K562 (cell line): ENCODE data around the gene CCNYL1. TPM values are rescaled to one million over a fixed set of nuclear protein-coding genes. Genes with fewer than 3 reads are reported as not detected.

Experiments used
- ATAC-seq: fragments of 200-7000 bp; cut with Tn5 transposase; 3 replicates; pipeline ENCODE4 v1.9.1; 2020; ENCODE audit warnings: moderate library complexity
- BruUV-seq: library from RNA; stranded (reverse); fragments of 400-500 nt; replicated peaks from 2 replicates; lab custom pipeline; 2021; lab: Mats Ljungman, UMichigan
- CTCF ChIA-PET: fragments of 300-600 bp; formaldehyde crosslinking; extraction: SDS; loops from one replicate; lab custom pipeline; 2021; ENCODE audit warnings: low intra/inter-chr PET ratio; lab: Yijun Ruan, JAX
- POLR2A ChIA-PET: fragments of 300-600, 350-650 bp; sonication (Branson Sonifier 250); formaldehyde crosslinking; extraction: SDS; loops from one replicate; lab custom pipeline; 2021; ENCODE audit warnings: antibody characterized with exemption, inconsistent platforms; lab: Yijun Ruan, JAX
- DNase-seq, 4 experiments: peaks; one replicate each; pipeline versions ENCODE4 v3.0.0 to v3.0.0-alpha.2; 2011 to 2018; ENCODE audit warnings: low spot score in 3 of 4, mixed read lengths in 3 of 4; ENCODE audit errors: extremely low read depth in 1 of 4
- FAIRE-seq: peaks from 2 replicates; lab custom pipeline; 2011; peaks lifted over from hg19 to GRCh38; lab: Jason Lieb, UNC
- H2AFZ ChIP-seq: 2 replicates; pipeline ENCODE4 v1.6.0; 2011; ENCODE audit warnings: low read depth, low read length, control low read depth, inconsistent platforms
- H3K27ac ChIP-seq: fragments of 200-600 bp; 3 replicates; pipeline ENCODE4 v1.8.0; 2011; ENCODE audit warnings: low read depth, mild to moderate bottlenecking, control low read depth, inconsistent platforms, low read length, moderate library complexity, mixed read lengths; ENCODE audit errors: extremely low read depth
- H3K27me3 ChIP-seq, 2 experiments: fragments of 300-600 bp in 1 of 2; 2 replicates in 1 of 2; 3 replicates in 1 of 2; pipeline versions ENCODE4 v1.6.0 to v1.8.0; 2011; ENCODE audit warnings: inconsistent platforms in 2 of 2, low read length in 2 of 2, mild to moderate bottlenecking in 1 of 2, mixed read lengths in 1 of 2, moderate library complexity in 1 of 2; ENCODE audit not compliant: control insufficient read depth in 2 of 2, insufficient read depth in 2 of 2
- H3K36me3 ChIP-seq: fragments of 300-600 bp; 3 replicates; pipeline ENCODE4 v1.8.0; 2011; ENCODE audit warnings: mild to moderate bottlenecking, low read length, inconsistent platforms; ENCODE audit not compliant: control insufficient read depth, insufficient read depth
- H3K4me1 ChIP-seq, 2 experiments: fragments of 200-600 bp in 1 of 2; replicated peaks in 1 of 2; 2 replicates in 1 of 2; 3 replicates in 1 of 2; pipeline versions ENCODE4 v1.5.1 to v1.8.0; 2011; ENCODE audit warnings: inconsistent platforms in 2 of 2, low read length in 2 of 2, mild to moderate bottlenecking in 1 of 2, mixed read lengths in 1 of 2, moderate library complexity in 1 of 2; ENCODE audit not compliant: control insufficient read depth in 2 of 2, insufficient read depth in 2 of 2
- H3K4me2 ChIP-seq: 2 replicates; pipeline ENCODE4 v1.6.1; 2011; ENCODE audit warnings: low read length, control low read depth, inconsistent platforms, mixed read lengths; ENCODE audit not compliant: insufficient read depth
- H3K4me3 ChIP-seq: fragments of 200-600 bp; sonication (generic), shearing (Covaris generic); 2 replicates; pipeline ENCODE4 v1.5.1; 2016; ENCODE audit warnings: control low read depth, inconsistent platforms
- H3K79me2 ChIP-seq: fragments of 200-600 bp; 3 replicates; pipeline ENCODE4 v1.8.0; 2011; ENCODE audit warnings: low read length, inconsistent platforms; ENCODE audit not compliant: control insufficient read depth, insufficient read depth
- H3K9ac ChIP-seq, 2 experiments: 2 replicates each; pipeline versions ENCODE4 v1.6.0 to v1.6.1; 2011; ENCODE audit warnings: low read depth in 2 of 2, low read length in 2 of 2, control low read depth in 1 of 2, inconsistent platforms in 1 of 2, mild to moderate bottlenecking in 1 of 2, mixed read lengths in 1 of 2; ENCODE audit not compliant: insufficient read depth in 1 of 2
- H3K9me1 ChIP-seq: one replicate; pipeline ENCODE4 v1.6.0; 2011; ENCODE audit warnings: inconsistent platforms, mild to moderate bottlenecking, low read length, moderate library complexity; ENCODE audit not compliant: control insufficient read depth, insufficient read depth
- H3K9me3 ChIP-seq: replicated peaks from 2 replicates; pipeline ENCODE4 v1.5.1; 2011; ENCODE audit warnings: low read depth, low read length, inconsistent platforms; ENCODE audit not compliant: control insufficient read depth, insufficient read depth
- H4K20me1 ChIP-seq: replicated peaks from 2 replicates; pipeline ENCODE4 v1.6.1; 2011; ENCODE audit warnings: low read length, inconsistent platforms, mixed read lengths; ENCODE audit not compliant: control insufficient read depth, insufficient read depth
- GATA2 ChIP-seq: sonication (generic); formaldehyde crosslinking; IDR thresholded peaks from 2 replicates; pipeline ENCODE4 v1.4.0; 2020; ENCODE audit warnings: mild to moderate bottlenecking, missing genetic modification reagents
- HNRNPL ChIP-seq: fragments of 200-400 bp; formaldehyde crosslinking; IDR thresholded peaks from 2 replicates; pipeline ENCODE4 v1.6.1; 2017; ENCODE audit warnings: low read depth, mild to moderate bottlenecking, low read length
- L3MBTL2 ChIP-seq: fragments of 450-650 bp; IDR thresholded peaks from 2 replicates; pipeline ENCODE4 v1.6.1; 2016; ENCODE audit warnings: mild to moderate bottlenecking, moderate library complexity
- MAFF ChIP-seq: IDR thresholded peaks from 2 replicates; pipeline ENCODE4 v1.6.1; 2012; ENCODE audit warnings: low read length, improper control_type of control experiment
- ZBTB7A ChIP-seq: IDR thresholded peaks from 2 replicates; pipeline ENCODE4 v1.6.1; 2011; ENCODE audit warnings: low read depth, mild to moderate bottlenecking, low read length, moderate library complexity, borderline replicate concordance; ENCODE audit not compliant: control insufficient read depth
- ZNF511 ChIP-seq: sonication (generic); formaldehyde crosslinking; IDR thresholded peaks from 2 replicates; pipeline ENCODE4 v1.8.0; 2022; ENCODE audit warnings: mild to moderate bottlenecking, missing genetic modification reagents
- WGBS: fragments of 100-300 bp; shearing (Covaris generic); methylation state at CpG from one replicate; pipeline ENCODE4 v1.1.6; 2016; ENCODE audit warnings: low coverage, mixed read lengths; ENCODE audit not compliant: insufficient coverage; ENCODE audit errors: missing lambda C conversion rate; 5-methylcytosine and 5-hydroxymethylcytosine counted together
- in situ Hi-C: fragments of 300-500 bp; cut with MboI; formaldehyde crosslinking; loops from 4 replicates; pipeline ENCODE4 v1.15.0; 2018; ENCODE audit warnings: inconsistent platforms, mixed read lengths
- intact Hi-C: fragments of 100-400 bp; cut with micrococcal nuclease; formaldehyde crosslinking; loops from 2 replicates; pipeline ENCODE4 v1.14.2; 2022
- polyA plus RNA-seq, 8 experiments: library from polyadenylated mRNA; depleted of rRNA in 4 of 8; stranded (reverse) in 5 of 8; unstranded in 3 of 8; fragments of >200 nt; fragmentation: Nextera tagmentation in 2 of 8; fragmentation: Illumina TruSeq in 1 of 8; extraction: Ambion mirVana in 2 of 8; extraction: Trizol in 1 of 8; gene quantifications; 2 replicates each; pipeline versions ENCODE4 v1.2.1 to v1.2.3, GENCODE V29; 2011 to 2014; ENCODE audit warnings: inconsistent platforms in 1 of 8, missing spikeins in 1 of 8
- total RNA-seq, 7 experiments: library from RNA; depleted of rRNA in 6 of 7; stranded (reverse); fragments of >200 nt in 6 of 7; fragmentation: Illumina TruSeq in 2 of 7; extraction: Trizol in 2 of 7; gene quantifications; 2 replicates each; pipeline versions ENCODE4 v1.2.1 to v1.2.3, GENCODE V29; 2011 to 2021; ENCODE audit warnings: low replicate concordance in 1 of 7
- TF ChIP-seq, protein P1 (sequence below): sonication (generic); formaldehyde crosslinking; IDR thresholded peaks from 2 replicates; pipeline ENCODE4 v1.8.1; 2023; ENCODE audit warnings: mild to moderate bottlenecking, missing genetic modification reagents
- TF ChIP-seq, protein P2 (sequence below): fragments of 250-450 bp; sonication (Bioruptor Pico); IDR thresholded peaks from 2 replicates; pipeline ENCODE4 v1.4.0; 2020; ENCODE audit warnings: mild to moderate bottlenecking
- TF ChIP-seq, protein P3 (sequence below), 2 experiments: fragments of 450-650 bp; conservative IDR thresholded peaks; 2 replicates each; pipeline ENCODE4 v1.6.1; 2017; ENCODE audit warnings: mild to moderate bottlenecking in 2 of 2, moderate library complexity in 2 of 2

CCNYL1 gene
- total and polyA plus RNA-seq, 9 of the 15 experiments (the other 6 are each of a cell fraction or from before 2014, with no cell fraction given) = 1.9 to 7.5 (median 4.7) TPM

- TF ChIP-seq MAFF = no peak
- TF ChIP-seq HNRNPL = 0 out of 2 replicates have a peak, but pooled peaks have one; percentile 31
- TF ChIP-seq, protein P1, sequence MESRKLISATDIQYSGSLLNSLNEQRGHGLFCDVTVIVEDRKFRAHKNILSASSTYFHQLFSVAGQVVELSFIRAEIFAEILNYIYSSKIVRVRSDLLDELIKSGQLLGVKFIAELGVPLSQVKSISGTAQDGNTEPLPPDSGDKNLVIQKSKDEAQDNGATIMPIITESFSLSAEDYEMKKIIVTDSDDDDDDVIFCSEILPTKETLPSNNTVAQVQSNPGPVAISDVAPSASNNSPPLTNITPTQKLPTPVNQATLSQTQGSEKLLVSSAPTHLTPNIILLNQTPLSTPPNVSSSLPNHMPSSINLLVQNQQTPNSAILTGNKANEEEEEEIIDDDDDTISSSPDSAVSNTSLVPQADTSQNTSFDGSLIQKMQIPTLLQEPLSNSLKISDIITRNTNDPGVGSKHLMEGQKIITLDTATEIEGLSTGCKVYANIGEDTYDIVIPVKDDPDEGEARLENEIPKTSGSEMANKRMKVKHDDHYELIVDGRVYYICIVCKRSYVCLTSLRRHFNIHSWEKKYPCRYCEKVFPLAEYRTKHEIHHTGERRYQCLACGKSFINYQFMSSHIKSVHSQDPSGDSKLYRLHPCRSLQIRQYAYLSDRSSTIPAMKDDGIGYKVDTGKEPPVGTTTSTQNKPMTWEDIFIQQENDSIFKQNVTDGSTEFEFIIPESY (CRISPR knock-in tag) = peak; percentile 99
- TF ChIP-seq ZNF511 (CRISPR knock-in tag) = 0 out of 2 replicates have a peak, but pooled peaks have one; percentile 25
Observed at GRCh38 chr2:207768168-207768865, 56.9 kb downstream of the CCNYL1 start (continued).

DNA sequence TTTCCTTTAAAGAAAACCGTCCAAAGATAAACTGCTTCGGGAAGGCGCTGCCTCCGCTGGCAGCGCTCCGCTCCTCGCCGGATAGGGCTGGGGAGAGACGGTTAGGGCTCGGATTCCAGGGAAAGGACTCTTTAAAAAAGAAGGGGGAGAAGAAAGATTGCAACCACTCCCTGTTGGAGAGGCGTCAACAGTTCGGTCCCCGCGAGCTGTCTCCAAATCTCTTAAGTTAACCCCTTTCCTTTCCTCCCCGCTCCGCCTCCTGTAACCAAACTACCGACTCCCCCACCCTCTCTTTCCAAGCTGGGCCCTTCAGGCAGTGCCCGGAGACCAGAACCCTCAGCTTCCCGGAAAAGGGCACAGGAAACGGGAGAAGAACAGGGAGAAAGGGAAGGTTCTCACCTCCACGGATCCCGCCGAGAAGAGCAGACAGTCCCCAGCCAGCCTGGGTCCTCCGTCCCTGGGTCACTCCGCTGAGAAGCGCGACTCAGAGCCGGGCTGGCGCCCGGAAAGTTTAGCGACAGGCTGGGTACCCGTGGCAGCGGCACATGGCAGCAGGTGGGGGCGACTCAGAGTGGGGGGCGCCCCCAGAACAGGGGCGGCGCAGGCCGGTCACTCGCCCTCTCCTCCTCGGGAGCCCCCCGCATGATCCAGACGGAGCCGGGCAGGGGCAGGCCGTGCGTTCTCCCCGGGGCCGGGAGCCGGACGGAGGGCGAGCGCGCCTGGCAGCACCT lies 57.6 kb downstream of the CCNYL1 start:
- ChIA-PET CTCF (interaction anchor here (0.6 kb wide), 1 partner anchor 23 kb away, joined by 3 read pairs; no protein-coding TSS in a partner anchor), POLR2A (interaction anchor here (0.7 to 1.6 kb wide), 3 partner anchors 10 to 41 kb away, joined by 3 to 7 read pairs (median 4); no protein-coding TSS in a partner anchor)
- peak; percentile 8 for ATAC-seq
- Histone ChIP-seq H3K9ac (peak overlapping the region; percentile 94 to 99), H3K79me2 (peaks cover 54% of the 10 kb centered on the region), H2AFZ (peak overlapping the region; percentile 81), H3K4me1 (peaks cover 28 to 54% of the 10 kb centered on the region in 2 experiments; a peak in 4 of 5 replicates), H3K36me3 (peaks cover 38% of the 10 kb centered on the region), H4K20me1 (no peaks in the 10 kb centered on the region), H3K4me3 (peak overlapping the region; percentile 87), H3K27me3 (no peaks in the 10 kb centered on the region), H3K9me3 (0 out of 2 replicates have a peak, but pooled peaks cover 2% of the 10 kb centered on the region), H3K4me2 (peak overlapping the region; percentile 87), H3K9me1 (no peaks in the 10 kb centered on the region), H3K27ac (peak overlapping the region; percentile 92)
- no peak for FAIRE-seq
- intact Hi-C loops = loop anchor here (5.0 kb wide), 2 partner anchors 43 to 203 kb away; no protein-coding TSS in a partner anchor
- BruUV-seq = TSS peak; percentile 28
- DNase-seq = peak in 3 of 4 experiments; percentile 20 to 51 (median 23)
- in situ Hi-C loops = no loop called here
- under 1% methylated on average over 26 of the region's 52 CpGs for WGBS
- TF ChIP-seq ZBTB7A = peak; percentile 7; the same call in 1 of the 2 replicates
- peak; percentile 54 for TF ChIP-seq L3MBTL2
- no peak for TF ChIP-seq GATA2 (CRISPR knock-in tag)
- TF ChIP-seq, protein P2, sequence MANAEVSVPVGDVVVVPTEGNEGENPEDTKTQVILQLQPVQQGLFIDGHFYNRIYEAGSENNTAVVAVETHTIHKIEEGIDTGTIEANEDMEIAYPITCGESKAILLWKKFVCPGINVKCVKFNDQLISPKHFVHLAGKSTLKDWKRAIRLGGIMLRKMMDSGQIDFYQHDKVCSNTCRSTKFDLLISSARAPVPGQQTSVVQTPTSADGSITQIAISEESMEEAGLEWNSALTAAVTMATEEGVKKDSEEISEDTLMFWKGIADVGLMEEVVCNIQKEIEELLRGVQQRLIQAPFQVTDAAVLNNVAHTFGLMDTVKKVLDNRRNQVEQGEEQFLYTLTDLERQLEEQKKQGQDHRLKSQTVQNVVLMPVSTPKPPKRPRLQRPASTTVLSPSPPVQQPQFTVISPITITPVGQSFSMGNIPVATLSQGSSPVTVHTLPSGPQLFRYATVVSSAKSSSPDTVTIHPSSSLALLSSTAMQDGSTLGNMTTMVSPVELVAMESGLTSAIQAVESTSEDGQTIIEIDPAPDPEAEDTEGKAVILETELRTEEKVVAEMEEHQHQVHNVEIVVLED (CRISPR knock-in tag) = no peak
- TF ChIP-seq, protein P3, sequence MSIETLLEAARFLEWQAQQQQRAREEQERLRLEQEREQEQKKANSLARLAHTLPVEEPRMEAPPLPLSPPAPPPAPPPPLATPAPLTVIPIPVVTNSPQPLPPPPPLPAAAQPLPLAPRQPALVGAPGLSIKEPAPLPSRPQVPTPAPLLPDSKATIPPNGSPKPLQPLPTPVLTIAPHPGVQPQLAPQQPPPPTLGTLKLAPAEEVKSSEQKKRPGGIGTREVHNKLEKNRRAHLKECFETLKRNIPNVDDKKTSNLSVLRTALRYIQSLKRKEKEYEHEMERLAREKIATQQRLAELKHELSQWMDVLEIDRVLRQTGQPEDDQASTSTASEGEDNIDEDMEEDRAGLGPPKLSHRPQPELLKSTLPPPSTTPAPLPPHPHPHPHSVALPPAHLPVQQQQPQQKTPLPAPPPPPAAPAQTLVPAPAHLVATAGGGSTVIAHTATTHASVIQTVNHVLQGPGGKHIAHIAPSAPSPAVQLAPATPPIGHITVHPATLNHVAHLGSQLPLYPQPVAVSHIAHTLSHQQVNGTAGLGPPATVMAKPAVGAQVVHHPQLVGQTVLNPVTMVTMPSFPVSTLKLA (conservative IDR thresholded peaks at IDR 0.05) = 0 out of 4 replicates have a peak, but pooled peaks of 1 of the 2 experiments have one; percentile 6
